Posterior vena cava (tissue), 2 donors: Measurements from ENCODE around the gene DGKD. TPM values are rescaled to one million over a fixed set of nuclear protein-coding genes. Genes with fewer than 3 reads are reported as not detected.

ENCODE experiments used
- DNase-seq: peaks from one replicate; pipeline ENCODE4 v3.0.0-alpha.2; 2020; ENCODE audit warnings: low spot score
- intact Hi-C, 2 donors: fragments of 100-400 bp; cut with DNase I; formaldehyde crosslinking; loops; one replicate each; pipeline versions ENCODE4 v1.14.1 to v1.14.2; 2022 to 2023
- total RNA-seq, 2 donors: library from RNA; stranded (reverse); fragmentation: NEBNext Ultra II Directional; extraction: Animal tissue kit (Norgen Biotek cat#: 25700); gene quantifications; one replicate each; pipeline ENCODE4 v1.2.1, GENCODE V29; 2021
- donor health status: DM: yes; HTN: yes; CAD: no.
- donor health status: DM: yes; HTN: yes; CAD: no.

Gene DGKD
- total RNA-seq, 2 donors from 2014 or later: 38.1 to 40.3 TPM

DNA sequence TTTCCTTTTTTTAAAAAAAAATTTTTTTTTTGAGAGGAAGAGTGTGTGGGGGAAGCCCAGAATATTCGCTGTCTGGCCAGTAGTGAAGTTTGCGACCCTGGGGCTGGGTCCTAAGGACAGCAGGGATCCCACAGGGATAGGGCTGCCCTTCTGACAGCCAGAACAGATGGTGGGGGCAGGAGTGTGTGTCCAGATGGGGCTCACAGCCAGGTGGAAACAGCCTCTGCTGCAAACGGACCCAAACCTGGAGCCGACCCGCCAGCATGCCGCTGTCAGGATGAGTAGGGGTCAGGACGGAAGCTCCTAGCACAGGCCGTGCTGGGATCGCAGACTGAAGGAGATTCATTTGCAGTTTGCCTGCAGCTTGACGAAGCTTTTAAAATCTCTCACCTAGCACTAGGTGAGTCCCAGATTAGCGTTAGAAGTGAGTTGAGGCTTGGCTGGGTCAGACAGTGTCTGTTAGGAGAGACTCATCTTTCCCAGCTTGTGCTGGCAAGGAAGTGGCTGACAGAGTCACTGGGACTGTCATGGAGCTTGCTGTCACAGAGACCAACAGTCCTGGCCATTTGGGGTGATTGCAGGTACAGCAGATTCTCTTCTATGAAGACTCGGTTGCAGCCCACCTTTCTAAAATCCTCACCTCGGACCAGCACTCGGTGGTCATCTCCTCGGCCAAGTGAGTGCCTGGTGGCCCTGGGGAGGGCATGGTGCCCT, 93.4 kb downstream of the DGKD start:
- intact Hi-C loops: loop anchor here (5.0 to 10.0 kb wide), 3 partner anchors 93 to 495 kb away; partner anchors contain the start of gene DGKD (in 2 of the 2)
- peak; percentile 28 for DNase-seq

GRCh38 chr2:233448220-233448559, 93.9 kb downstream of the DGKD start:
- intact Hi-C loops: loop anchor here (5.0 to 10.0 kb wide), 3 partner anchors 93 to 494 kb away; partner anchors contain the start of gene DGKD (in 2 of the 2)
- DNase-seq: peak; percentile 70

- peak; percentile 19 for DNase-seq
- intact Hi-C loops: loop anchor here (5.0 to 10.0 kb wide), 3 partner anchors 94 to 494 kb away; partner anchors contain the start of gene DGKD (in 2 of the 2)
Observed at GRCh38 chr2:233448575-233448974, 94.3 kb downstream of the DGKD start.

DNA sequence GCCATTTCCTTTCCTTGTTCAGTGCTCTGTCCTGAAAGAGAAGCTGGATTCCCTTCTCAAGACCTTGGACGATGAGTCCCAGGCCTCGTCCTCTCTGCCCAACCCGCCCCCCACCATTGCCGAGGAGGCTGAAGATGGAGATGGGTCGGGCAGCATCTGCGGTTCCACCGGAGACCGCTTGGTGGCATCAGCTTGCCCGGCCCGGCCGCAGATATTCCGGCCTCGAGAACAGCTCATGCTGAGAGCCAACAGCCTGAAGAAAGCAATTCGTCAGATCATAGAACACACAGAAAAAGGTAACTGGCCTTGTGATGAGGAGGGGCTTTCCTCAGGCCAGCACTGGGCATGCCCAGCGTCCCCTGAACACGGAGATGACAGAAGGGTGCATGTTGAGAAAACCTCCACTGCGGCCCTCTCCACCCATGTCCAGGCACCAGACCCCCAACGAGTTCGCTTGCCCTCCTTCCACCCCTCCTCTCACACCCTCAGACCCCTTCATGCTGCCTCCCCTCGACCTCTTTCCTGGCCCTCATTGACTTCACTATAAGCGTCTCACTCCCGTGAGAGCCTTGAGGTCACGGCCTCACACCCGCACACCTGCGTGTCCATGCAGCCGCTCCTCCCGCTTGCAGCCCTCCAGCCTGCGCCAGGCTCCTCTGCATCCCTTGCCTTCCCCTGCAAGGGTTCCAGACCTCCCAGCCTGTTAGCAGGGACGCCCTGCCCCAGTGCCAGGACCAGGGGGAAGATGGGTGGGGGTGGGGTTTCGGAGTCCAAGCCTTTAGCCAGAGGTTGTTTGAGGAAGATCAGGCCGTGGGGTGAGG, 95.0 kb downstream of the DGKD start:
- intact Hi-C loops: loop anchor here (5.0 to 10.0 kb wide), 3 partner anchors 94 to 493 kb away; partner anchors contain the start of gene DGKD (in 2 of the 2)
- peak; percentile 82 for DNase-seq

DNA sequence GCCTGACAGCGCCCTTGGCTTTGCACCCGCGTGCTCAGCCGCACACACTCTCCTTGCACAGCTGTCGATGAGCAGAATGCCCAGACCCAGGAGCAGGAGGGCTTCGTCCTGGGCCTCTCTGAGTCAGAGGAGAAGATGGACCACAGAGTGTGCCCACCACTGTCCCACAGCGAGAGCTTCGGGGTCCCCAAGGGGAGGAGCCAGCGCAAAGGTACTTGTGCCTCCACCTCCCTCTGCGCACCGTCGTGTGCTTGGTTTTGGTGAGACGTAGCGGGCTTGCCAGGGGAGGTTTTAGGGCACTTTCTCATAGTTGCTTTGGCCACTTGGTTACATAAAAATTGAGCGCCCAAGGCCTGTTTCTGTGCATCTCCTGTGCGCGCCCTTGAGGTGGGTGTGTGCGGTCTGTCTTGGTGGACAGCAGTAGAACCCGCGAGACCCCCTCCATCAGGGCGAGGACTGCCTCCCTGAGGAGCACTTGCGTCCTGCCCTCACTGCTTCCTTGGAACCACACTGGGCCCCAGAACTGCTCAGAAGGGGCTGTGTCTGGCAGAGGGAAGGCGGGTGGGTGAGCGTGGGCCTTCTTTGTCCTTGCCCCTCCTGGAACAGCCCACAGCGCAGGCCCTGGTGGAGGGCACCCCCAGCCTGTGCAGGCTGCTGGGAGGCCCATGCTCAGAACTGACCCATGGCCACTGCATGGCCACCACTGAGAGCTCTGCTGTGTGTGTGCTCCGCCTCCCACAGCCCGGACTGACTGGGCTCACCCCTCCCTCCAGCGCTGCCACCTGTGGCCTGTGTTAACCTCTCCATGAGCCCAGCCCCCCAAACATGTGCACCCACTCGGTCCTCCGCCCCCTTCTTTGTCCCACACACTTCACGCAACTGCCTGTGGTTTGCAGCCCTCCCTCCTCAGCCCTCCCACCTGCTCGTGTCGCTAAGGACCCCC, 95.9 kb downstream of the DGKD start:
- peak; percentile 75 for DNase-seq
- intact Hi-C loops: loop anchor here (5.0 to 10.0 kb wide), 3 partner anchors 95 to 492 kb away; partner anchors contain the start of gene DGKD (in 2 of the 2)

DNA sequence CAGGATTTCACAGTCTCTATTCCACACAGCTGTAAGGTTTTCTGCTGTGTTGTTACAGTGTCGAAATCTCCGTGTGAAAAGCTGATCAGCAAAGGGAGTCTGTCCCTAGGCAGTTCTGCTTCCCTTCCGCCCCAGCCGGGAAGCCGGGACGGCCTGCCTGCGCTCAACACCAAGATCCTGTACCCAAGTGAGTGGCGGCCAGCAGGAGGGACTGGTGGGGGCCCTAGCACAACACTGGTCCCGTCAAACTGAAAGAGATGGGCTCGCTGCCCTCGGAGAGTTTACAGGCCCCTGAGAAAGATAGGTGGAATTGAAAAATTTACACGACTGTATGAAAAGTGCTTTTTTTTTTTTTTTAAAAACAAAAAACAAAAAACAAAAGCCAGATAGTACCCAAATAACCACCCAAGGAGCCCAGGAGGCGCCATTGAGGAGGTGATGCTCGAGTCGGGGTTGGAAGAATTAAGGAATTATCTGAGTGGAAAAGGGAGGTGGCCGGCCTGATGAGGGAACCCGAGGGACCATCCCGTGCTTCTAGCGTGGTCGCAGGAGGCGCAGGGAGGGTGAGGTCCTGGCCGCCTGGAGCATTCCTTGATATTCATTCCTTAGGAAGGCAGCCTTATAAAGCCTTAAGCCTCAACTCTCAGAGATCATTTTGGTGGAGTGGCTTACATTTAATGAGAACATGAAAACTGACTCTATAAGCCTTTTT, 96.7 kb downstream of the DGKD start:
- intact Hi-C loops: no loop called here
- DNase-seq: peak; percentile 72

GRCh38 chr2:233451950-233452349, 97.7 kb downstream of the DGKD start:
- peak; percentile 12 for DNase-seq
- intact Hi-C loops: no loop called here

DNA sequence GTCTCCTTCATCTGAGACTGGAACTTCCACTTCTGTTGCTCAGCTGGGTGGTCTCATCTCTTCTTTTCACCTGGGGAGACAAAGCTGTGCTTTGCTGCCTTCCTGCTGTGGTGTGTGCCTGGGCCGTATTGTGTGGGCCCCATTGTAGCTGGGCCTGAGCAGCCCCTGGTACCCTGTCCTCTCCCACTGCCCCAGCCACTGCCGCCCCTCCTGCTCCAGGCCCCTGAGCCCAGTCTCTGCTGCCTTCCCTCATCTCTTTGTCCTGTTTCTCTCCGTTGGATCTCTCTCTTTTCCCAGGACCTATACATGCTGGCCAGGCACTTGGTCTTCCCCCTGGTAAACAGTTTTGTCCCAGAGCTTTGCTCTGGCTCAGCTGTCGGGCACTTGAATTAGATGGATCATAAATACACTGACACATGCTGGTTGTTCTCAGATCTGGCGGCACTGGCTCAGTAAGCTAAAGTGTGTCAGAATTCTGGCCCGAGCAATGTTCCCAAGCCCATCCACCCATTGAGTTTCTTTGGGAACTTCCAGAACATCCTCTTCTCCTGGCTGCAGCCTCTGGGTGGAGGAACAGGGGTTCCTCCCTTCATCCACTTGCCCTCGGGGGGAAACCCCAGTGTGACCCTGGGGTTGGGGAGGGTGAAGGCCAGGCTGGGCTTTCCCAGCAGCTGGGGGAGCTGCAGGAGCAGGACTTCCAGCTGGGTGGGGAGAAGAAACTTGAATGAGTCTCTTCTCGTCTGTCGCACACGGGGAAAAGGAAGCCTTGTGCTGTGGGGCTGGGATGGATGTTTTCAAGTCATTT, 99.0 kb downstream of the DGKD start:
- intact Hi-C loops: no loop called here
- peak; percentile 71 for DNase-seq

GRCh38 chr2:233453916-233454315, 99.6 kb downstream of the DGKD start:
- DNase-seq: peak; percentile 32
- intact Hi-C loops: no loop called here

- intact Hi-C loops: no loop called here
- DNase-seq: peak; percentile 53
Observed at GRCh38 chr2:233455006-233455405, 100.7 kb downstream of the DGKD start.

DNA sequence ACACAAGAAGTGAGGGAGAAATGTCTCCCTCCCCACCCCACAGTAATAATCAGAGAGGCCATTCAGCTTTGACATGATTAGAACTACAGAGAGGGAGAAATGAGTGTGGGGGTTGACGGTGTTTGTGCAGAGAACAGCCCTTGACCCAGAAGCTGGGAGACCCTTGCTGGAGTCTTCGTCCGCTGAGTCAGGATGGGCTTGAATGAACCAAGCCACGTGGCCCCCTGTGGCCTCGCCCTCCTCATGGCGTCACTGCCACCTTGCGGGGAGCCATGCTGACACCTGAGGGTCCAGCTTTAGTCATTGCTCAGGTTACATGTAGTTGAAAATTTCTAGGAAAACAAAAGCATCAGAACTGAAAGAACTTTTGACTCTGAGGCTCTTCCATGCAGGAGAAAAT, 101.2 kb downstream of the DGKD start:
- intact Hi-C loops: no loop called here
- peak; percentile 60 for DNase-seq

- intact Hi-C loops: no loop called here
- peak; percentile 24 for DNase-seq
Observed at GRCh38 chr2:233456111-233456510, 101.8 kb downstream of the DGKD start.

- peak; percentile 31 for DNase-seq
- intact Hi-C loops: no loop called here
Observed at GRCh38 chr2:233456934-233457333, 102.6 kb downstream of the DGKD start.

DNA sequence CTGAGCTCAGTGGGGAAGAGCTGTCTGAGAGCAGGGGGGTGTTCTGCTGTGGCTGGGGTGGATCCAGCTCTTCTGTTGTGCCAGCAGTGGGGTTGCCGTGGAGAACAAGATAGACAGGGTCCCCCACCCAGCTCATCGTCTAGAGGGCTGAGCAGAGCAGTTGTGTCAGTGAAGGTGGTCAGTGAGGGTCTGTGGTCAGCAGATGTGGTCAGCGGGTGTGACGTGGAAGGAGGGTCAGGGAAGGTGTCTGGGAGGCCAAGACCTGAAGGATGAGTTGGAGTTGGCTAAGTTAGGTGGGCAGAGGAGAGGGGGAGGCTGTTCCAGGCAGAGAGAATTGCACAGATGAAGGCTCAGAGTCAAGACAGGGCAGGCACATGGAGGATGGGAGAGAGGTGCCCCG, 103.1 kb downstream of the DGKD start:
- DNase-seq: peak; percentile 41
- intact Hi-C loops: no loop called here

GRCh38 chr2:233458031-233458610, 103.8 kb downstream of the DGKD start:
- DNase-seq: no peak
- intact Hi-C loops: no loop called here

GRCh38 chr2:233458826-233459225, 104.5 kb downstream of the DGKD start:
- no peak for DNase-seq
- intact Hi-C loops: no loop called here

GRCh38 chr2:233459426-233459825, 105.1 kb downstream of the DGKD start:
- intact Hi-C loops: no loop called here
- DNase-seq: no peak
